A549 (cell line): ENCODE results near the gene MYDGF. TPM values are rescaled to one million over a fixed set of nuclear protein-coding genes. Genes with fewer than 3 reads are reported as not detected.

Experiments
- ATAC-seq, 2 experiments: fragments of 200-7000 bp in 1 of 2; fragments of >200 bp in 1 of 2; cut with Nextera tagmentation in 1 of 2; cut with Tn5 transposase in 1 of 2; 3 replicates each; pipeline versions ENCODE4 v1.8.0 to v1.9.1; 2018 to 2020; ENCODE audit warnings: mild to moderate bottlenecking in 1 of 2, moderate library complexity in 1 of 2
- CTCF ChIA-PET: fragments of 300-600 bp; sonication (Branson Sonifier 250); formaldehyde crosslinking; extraction: SDS; loops from one replicate; lab custom pipeline; 2021; ENCODE audit warnings: antibody characterized with exemption, inconsistent platforms; lab: Yijun Ruan, JAX
- POLR2A ChIA-PET: fragments of 350-600 bp; formaldehyde crosslinking; extraction: SDS; loops from one replicate; lab custom pipeline; 2021; ENCODE audit warnings: antibody characterized with exemption, inconsistent platforms; lab: Yijun Ruan, JAX
- DNase-seq, 2 experiments: peaks; one replicate each; pipeline versions ENCODE4 v3.0.0 to v3.0.0-alpha.2; 2011 to 2016; ENCODE audit warnings: low read depth in 1 of 2, low spot score in 1 of 2
- FAIRE-seq: peaks from 2 replicates; lab custom pipeline; 2011; peaks lifted over from hg19 to GRCh38; lab: Jason Lieb, UNC
- H3K27ac ChIP-seq, 2 experiments: fragments of >200 bp; sonication (Bioruptor Twin); formaldehyde crosslinking; 3 replicates each; pipeline ENCODE4 v1.5.1; 2016 to 2017
- H3K4me1 ChIP-seq: fragments of >200 bp; sonication (Bioruptor Twin); formaldehyde crosslinking; 3 replicates; pipeline ENCODE4 v1.6.1; 2016
- H3K4me2 ChIP-seq: fragments of >200 bp; sonication (Bioruptor Twin); formaldehyde crosslinking; 3 replicates; pipeline ENCODE4 v1.6.1; 2016
- H3K4me3 ChIP-seq: fragments of >200 bp; sonication (Bioruptor Twin); formaldehyde crosslinking; 3 replicates; pipeline ENCODE4 v1.5.1; 2016
- H3K9me3 ChIP-seq: fragments of >200 bp; sonication (Bioruptor Twin); formaldehyde crosslinking; 3 replicates; pipeline ENCODE4 v1.6.1; 2016
- CBX2 ChIP-seq: fragments of 200-600 bp; sonication (generic); IDR thresholded peaks from 2 replicates; pipeline ENCODE4 v1.6.1; 2016; ENCODE audit warnings: low read depth, mild to moderate bottlenecking, borderline replicate concordance
- CEBPB ChIP-seq, 2 experiments: fragments of >200 bp in 1 of 2; sonication (Bioruptor Twin) in 1 of 2; formaldehyde crosslinking in 1 of 2; IDR thresholded peaks; 2 replicates each; pipeline ENCODE4 v1.6.1; 2012 to 2016
- CHD2 ChIP-seq: fragments of 150-350 bp; IDR thresholded peaks from 2 replicates; pipeline ENCODE4 v1.6.1; 2014; ENCODE audit warnings: low read length; ENCODE audit not compliant: partially characterized antibody
- ESRRA ChIP-seq: fragments of 150-350 bp; IDR thresholded peaks from 2 replicates; pipeline ENCODE4 v1.6.1; 2014; ENCODE audit warnings: mild to moderate bottlenecking, low read length, borderline replicate concordance
- FOSB ChIP-seq: fragments of 250-450 bp; sonication (Bioruptor Pico); IDR thresholded peaks from 2 replicates; pipeline ENCODE4 v1.5.0; 2020; ENCODE audit warnings: mild to moderate bottlenecking, moderate library complexity
- FOXS1 ChIP-seq: fragments of 250-450 bp; sonication (Bioruptor Pico); IDR thresholded peaks from 2 replicates; pipeline ENCODE4 v1.5.0; 2020; ENCODE audit warnings: mild to moderate bottlenecking, moderate library complexity
- HOXB5 ChIP-seq: fragments of 250-450 bp; sonication (Bioruptor Pico); IDR thresholded peaks from 2 replicates; pipeline ENCODE4 v1.5.0; 2020; ENCODE audit warnings: mild to moderate bottlenecking, moderate library complexity
- JUNB ChIP-seq: fragments of >200 bp; sonication (Bioruptor Twin); formaldehyde crosslinking; IDR thresholded peaks from 2 replicates; pipeline ENCODE4 v1.6.1; 2016
- KDM5A ChIP-seq: fragments of 200-600 bp; sonication (generic); IDR thresholded peaks from 2 replicates; pipeline ENCODE4 v1.6.1; 2016; ENCODE audit warnings: antibody characterized with exemption, mild to moderate bottlenecking
- MAX ChIP-seq: IDR thresholded peaks from 2 replicates; pipeline ENCODE4 v1.6.1; 2012
- NFE2L2 ChIP-seq: fragments of 150-350 bp; conservative IDR thresholded peaks from 2 replicates; pipeline ENCODE4 v1.6.1; 2014; ENCODE audit warnings: low read length
- RARB ChIP-seq: fragments of 250-450 bp; sonication (Bioruptor Pico); IDR thresholded peaks from 2 replicates; pipeline ENCODE4 v1.8.0; 2021; ENCODE audit warnings: mild to moderate bottlenecking, moderate library complexity
- RCOR1 ChIP-seq: fragments of 150-350 bp; IDR thresholded peaks from 2 replicates; pipeline ENCODE4 v1.6.1; 2014; ENCODE audit warnings: antibody characterized with exemption, low read length, low read depth
- REST ChIP-seq: fragments of 200-600 bp; sonication (generic); IDR thresholded peaks from 2 replicates; pipeline ENCODE4 v1.6.1; 2016; ENCODE audit warnings: antibody characterized with exemption, mild to moderate bottlenecking, moderate library complexity
- TFCP2L1 ChIP-seq: fragments of 250-450 bp; sonication (Bioruptor Pico); IDR thresholded peaks from 2 replicates; pipeline ENCODE4 v1.5.0; 2021; ENCODE audit warnings: mild to moderate bottlenecking
- TP53 ChIP-seq: fragments of 250-450 bp; sonication (Bioruptor Pico); IDR thresholded peaks from 2 replicates; pipeline ENCODE4 v1.5.0; 2021; ENCODE audit warnings: mild to moderate bottlenecking, moderate library complexity
- ZSCAN20 ChIP-seq: fragments of 250-450 bp; sonication (Bioruptor Pico); IDR thresholded peaks from 2 replicates; pipeline ENCODE4 v1.8.0; 2022; ENCODE audit warnings: mild to moderate bottlenecking, moderate library complexity
- WGBS: methylation state at CpG from one replicate; pipeline ENCODE4 v1.1.6; 2017; ENCODE audit errors: missing lambda C conversion rate; 5-methylcytosine and 5-hydroxymethylcytosine counted together
- polyA plus RNA-seq, 4 experiments: library from polyadenylated mRNA; depleted of rRNA in 3 of 4; stranded (reverse); fragments of >200 nt; fragmentation: RNase III in 1 of 4; extraction: RNeasy Plus Mini Kit Qiagen cat#74134 plus additional on column Dnase treatment in 1 of 4; gene quantifications; 2 replicates in 3 of 4; 3 replicates in 1 of 4; pipeline ENCODE4 v1.2.3, GENCODE V29; 2011 to 2017
- TF ChIP-seq, protein P1 (sequence below): fragments of >200 bp; sonication (Bioruptor Twin); formaldehyde crosslinking; IDR thresholded peaks from 3 replicates; pipeline ENCODE4 v1.6.1; 2016
- TF ChIP-seq, protein P2 (sequence below): IDR thresholded peaks from 2 replicates; pipeline ENCODE4 v1.6.1; 2012

The MYDGF gene
- polyA plus RNA-seq, 2 of the 4 experiments (the other 2 are of a cell fraction), result 62.1 to 107 TPM

DNA sequence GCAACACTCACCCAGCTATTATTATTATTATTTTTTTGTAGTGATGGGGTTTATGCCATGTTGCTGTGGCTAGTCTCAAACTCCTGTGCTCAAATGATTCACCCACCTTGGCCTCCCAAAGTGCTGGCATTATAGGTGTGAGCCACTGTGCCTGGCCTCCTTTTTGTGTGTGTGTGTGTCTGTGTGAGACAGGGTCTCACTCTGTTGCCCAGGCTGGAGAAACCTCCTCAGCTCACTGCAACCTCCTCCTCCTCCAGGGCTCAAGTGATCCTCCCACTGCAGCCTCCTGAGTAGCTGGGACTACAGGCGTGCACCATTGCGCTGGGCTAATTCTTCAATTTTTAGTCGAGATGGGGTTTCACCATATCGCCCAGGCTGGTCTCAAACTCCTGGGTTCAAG is 3.6 kb upstream of the MYDGF start:
- Histone ChIP-seq H3K4me2 (no peak overlapping the region), H3K27ac (0 out of 6 replicates have a peak overlapping the region, but pooled peaks of 1 of the 2 experiments have one; percentile 28), H3K4me3 (no peak overlapping the region), H3K4me1 (peaks cover 19% of the 10 kb centered on the region), H3K9me3 (no peaks in the 10 kb centered on the region)
- POLR2A ChIA-PET, result interaction anchor here (0.7 kb wide), 1 partner anchor 40 kb away, joined by 4 read pairs; no protein-coding TSS in a partner anchor
- FAIRE-seq, result no peak
- WGBS, result 92% methylated on average over 4 of the region's 4 CpGs
- ATAC-seq, result no peak
- TF ChIP-seq MAX (no peak), FOXS1 (CRISPR knock-in tag) (no peak), NFE2L2 (no peak), CBX2 (no peak), RARB (CRISPR knock-in tag) (no peak)
- TF ChIP-seq, protein P1, sequence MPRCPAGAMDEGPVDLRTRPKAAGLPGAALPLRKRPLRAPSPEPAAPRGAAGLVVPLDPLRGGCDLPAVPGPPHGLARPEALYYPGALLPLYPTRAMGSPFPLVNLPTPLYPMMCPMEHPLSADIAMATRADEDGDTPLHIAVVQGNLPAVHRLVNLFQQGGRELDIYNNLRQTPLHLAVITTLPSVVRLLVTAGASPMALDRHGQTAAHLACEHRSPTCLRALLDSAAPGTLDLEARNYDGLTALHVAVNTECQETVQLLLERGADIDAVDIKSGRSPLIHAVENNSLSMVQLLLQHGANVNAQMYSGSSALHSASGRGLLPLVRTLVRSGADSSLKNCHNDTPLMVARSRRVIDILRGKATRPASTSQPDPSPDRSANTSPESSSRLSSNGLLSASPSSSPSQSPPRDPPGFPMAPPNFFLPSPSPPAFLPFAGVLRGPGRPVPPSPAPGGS, result no peak
- CTCF ChIA-PET, result interaction anchor here (0.6 to 1.9 kb wide), 3 partner anchors 19 to 72 kb away, joined by 3 to 5 read pairs (median 3); no protein-coding TSS in a partner anchor
- no peak for DNase-seq

DNA sequence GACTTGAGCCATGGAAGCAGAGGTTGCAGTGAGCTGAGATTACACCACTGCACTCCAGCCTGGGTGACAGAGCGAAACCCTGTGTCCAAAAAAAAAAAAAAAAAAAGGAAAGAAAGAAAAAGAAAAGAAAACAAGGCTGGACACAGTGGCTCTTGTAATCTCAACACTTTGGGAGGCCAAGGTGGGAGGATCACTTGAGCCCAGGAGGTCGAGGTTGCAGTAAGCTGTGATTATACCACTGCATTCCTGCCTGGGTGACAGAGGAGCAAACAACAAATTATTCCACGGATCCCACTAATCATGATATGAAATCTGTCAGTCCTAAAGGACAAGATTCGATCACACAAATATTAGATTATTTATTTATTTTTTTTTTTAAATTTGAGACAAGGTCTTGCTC is 3.1 kb upstream of the MYDGF start:
- ATAC-seq, result no peak
- peak overlapping the region in 1 of 2 experiments; percentile 28; a peak in 1 of 6 replicates for H3K27ac ChIP-seq
- H3K4me1 ChIP-seq, result peaks cover 21% of the 10 kb centered on the region
- 68% methylated on average over 3 of the region's 4 CpGs for WGBS
- no peaks in the 10 kb centered on the region for H3K9me3 ChIP-seq
- no peak for FAIRE-seq
- H3K4me3 ChIP-seq, result no peak overlapping the region
- no peak for TF ChIP-seq TP53 (CRISPR knock-in tag)
- TF ChIP-seq RARB (CRISPR knock-in tag), result no peak
- TF ChIP-seq JUNB, result no peak
- no peak for TF ChIP-seq CHD2
- no peak for TF ChIP-seq ZSCAN20 (CRISPR knock-in tag)
- TF ChIP-seq CEBPB (IDR thresholded peaks at IDR 0.05), result no peak
- no peak for TF ChIP-seq TFCP2L1
- no peak for TF ChIP-seq KDM5A
- no peak for TF ChIP-seq REST
- TF ChIP-seq, protein P2, sequence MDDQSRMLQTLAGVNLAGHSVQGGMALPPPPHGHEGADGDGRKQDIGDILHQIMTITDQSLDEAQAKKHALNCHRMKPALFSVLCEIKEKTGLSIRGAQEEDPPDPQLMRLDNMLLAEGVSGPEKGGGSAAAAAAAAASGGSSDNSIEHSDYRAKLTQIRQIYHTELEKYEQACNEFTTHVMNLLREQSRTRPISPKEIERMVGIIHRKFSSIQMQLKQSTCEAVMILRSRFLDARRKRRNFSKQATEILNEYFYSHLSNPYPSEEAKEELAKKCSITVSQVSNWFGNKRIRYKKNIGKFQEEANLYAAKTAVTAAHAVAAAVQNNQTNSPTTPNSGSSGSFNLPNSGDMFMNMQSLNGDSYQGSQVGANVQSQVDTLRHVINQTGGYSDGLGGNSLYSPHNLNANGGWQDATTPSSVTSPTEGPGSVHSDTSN, result no peak
- no peak for TF ChIP-seq HOXB5 (CRISPR knock-in tag)
- TF ChIP-seq RCOR1, result no peak
- no peak for TF ChIP-seq FOSB (CRISPR knock-in tag)
- no peak for TF ChIP-seq ESRRA
- H3K4me2 ChIP-seq, result no peak overlapping the region
- no peak for DNase-seq
- POLR2A ChIA-PET, result interaction anchor here (0.6 kb wide), 1 partner anchor 41 kb away, joined by 3 read pairs; no protein-coding TSS in a partner anchor
- CTCF ChIA-PET, result interaction anchor here (0.6 to 1.9 kb wide), 3 partner anchors 37 to 72 kb away, joined by 3 to 5 read pairs (median 3); no protein-coding TSS in a partner anchor
